NAMALWA (cell line): Measurements from ENCODE around the gene SHQ1.
"Not testable (repeated sequence)": the region's sequence is repeated elsewhere in the genome, so short reads cannot be mapped to it uniquely, and the experiment has no call there.

Experiments used
- DNase-seq: peaks from one replicate; pipeline ENCODE4 v3.0.0-alpha.2; 2015; ENCODE audit warnings: low spot score

SHQ1 gene

GRCh38 chr3:72719137-72719536 is 129.1 kb downstream of the SHQ1 start:
- DNase-seq = no peak

- not testable (repeated sequence) for DNase-seq
These were observed 134.1 kb downstream of the SHQ1 start for GRCh38 chr3:72714135-72714534.

GRCh38 chr3:72710471-72710870 is 137.8 kb downstream of the SHQ1 start:
- not testable (repeated sequence) for DNase-seq

- no peak for DNase-seq
These were observed 139.8 kb downstream of the SHQ1 start for GRCh38 chr3:72708441-72708840.

GRCh38 chr3:72702997-72703396 is 145.2 kb downstream of the SHQ1 start:
- no peak for DNase-seq

- no peak for DNase-seq
These were observed 145.9 kb downstream of the SHQ1 start for GRCh38 chr3:72702390-72702789.

GRCh38 chr3:72700106-72700505 is 148.1 kb downstream of the SHQ1 start:
- DNase-seq = no peak

GRCh38 chr3:72699631-72700030 is 148.6 kb downstream of the SHQ1 start:
- no peak for DNase-seq
